ENCODE results near the gene FHIT. TPM values are rescaled to one million over a fixed set of nuclear protein-coding genes. Genes with fewer than 3 reads are reported as not detected.

The FHIT gene
- total and polyA plus RNA-seq, 2 of the 4 experiments (the other 2 are of a cell fraction) = 0.07 TPM; not detected in 1

DNA sequence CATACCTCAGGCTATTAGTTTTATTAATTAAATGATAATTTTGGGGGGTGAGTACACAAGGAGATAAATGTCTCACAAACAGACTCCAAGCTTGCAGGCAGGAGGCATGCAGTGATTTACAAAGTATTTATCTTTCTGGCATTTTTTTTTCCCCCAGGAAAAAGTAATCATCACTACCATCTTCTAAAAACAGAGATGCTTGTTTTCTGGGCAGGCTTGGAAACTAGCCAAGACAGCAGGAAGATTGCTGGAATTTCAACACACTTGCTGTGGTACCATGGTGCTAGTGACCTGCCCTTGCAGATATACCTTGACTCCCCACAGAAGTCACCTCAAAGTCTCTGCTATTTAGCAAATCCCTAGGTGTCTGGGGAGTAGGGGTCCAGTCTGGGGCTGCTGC, 1468.6 kb downstream of the FHIT start:
- Histone ChIP-seq H2BK15ac (ENCODE audit: low read depth, low read length) (no peak overlapping the region), H3K4me3 (ENCODE audit: insufficient read depth, low read depth, low read length) (no peak overlapping the region), H3K14ac (replicated peaks; ENCODE audit: low read depth, low read length) (no peak overlapping the region), H3K9me3 (ENCODE audit: control insufficient read depth, insufficient read depth, low read length) (no peaks in the 10 kb centered on the region), H3K36me3 (ENCODE audit: control insufficient read depth, insufficient read depth, low read length) (no peaks in the 10 kb centered on the region), H2BK5ac (ENCODE audit: low read depth, low read length, poor library complexity, severe bottlenecking) (no peak overlapping the region), H2AFZ (replicated peaks; ENCODE audit: low read length, poor library complexity) (no peak overlapping the region), H3K27ac (ENCODE audit: insufficient read depth, low read length) (no peak overlapping the region), H2BK120ac (ENCODE audit: low read depth, low read length) (no peak overlapping the region), H4K5ac (ENCODE audit: low read depth, low read length) (no peak overlapping the region), H4K8ac (ENCODE audit: low read depth in 2 of 2, low read length in 2 of 2) (no peak overlapping the region), H3K9me1 (ENCODE audit: insufficient read depth, low read length) (no peaks in the 10 kb centered on the region), H3K23ac (ENCODE audit: low read depth, low read length) (no peak overlapping the region), H4K20me1 (ENCODE audit: insufficient read depth, low read length) (no peaks in the 10 kb centered on the region), H3K4me2 (ENCODE audit: low read depth, low read length) (no peak overlapping the region), H2BK20ac (ENCODE audit: low read depth, low read length) (no peak overlapping the region), H3K18ac (ENCODE audit: low read depth, low read length) (no peak overlapping the region), H3K4ac (ENCODE audit: low read depth, low read length) (no peak overlapping the region), H3K79me1 (ENCODE audit: low read depth in 1 of 2, low read length in 2 of 2) (no peaks in the 10 kb centered on the region), H3K27me3 (ENCODE audit: control insufficient read depth, insufficient read depth, low read length) (no peaks in the 10 kb centered on the region), H3K4me1 (ENCODE audit: control insufficient read depth, insufficient read depth, low read length) (no peaks in the 10 kb centered on the region), H2AK9ac (replicated peaks; ENCODE audit: low read depth, low read length, poor library complexity) (no peak overlapping the region), H4K91ac (ENCODE audit: insufficient read depth, low read depth, low read length) (no peak overlapping the region), H2AK5ac (ENCODE audit: low read depth, low read length) (no peak overlapping the region), H3K56ac (ENCODE audit: extremely low read depth, insufficient read depth, low read length) (no peak overlapping the region), H3K9ac (ENCODE audit: low read depth, low read length) (no peak overlapping the region)
- intact Hi-C loops (cut with micrococcal nuclease) = no loop called here
- ATAC-seq (ENCODE audit: low read depth) (no peak), DNase-seq (no peak)
- no peak for TF ChIP-seq RAD21 (IDR thresholded peaks at IDR 0.05; ENCODE audit: low read length)
- TF ChIP-seq, protein P1, sequence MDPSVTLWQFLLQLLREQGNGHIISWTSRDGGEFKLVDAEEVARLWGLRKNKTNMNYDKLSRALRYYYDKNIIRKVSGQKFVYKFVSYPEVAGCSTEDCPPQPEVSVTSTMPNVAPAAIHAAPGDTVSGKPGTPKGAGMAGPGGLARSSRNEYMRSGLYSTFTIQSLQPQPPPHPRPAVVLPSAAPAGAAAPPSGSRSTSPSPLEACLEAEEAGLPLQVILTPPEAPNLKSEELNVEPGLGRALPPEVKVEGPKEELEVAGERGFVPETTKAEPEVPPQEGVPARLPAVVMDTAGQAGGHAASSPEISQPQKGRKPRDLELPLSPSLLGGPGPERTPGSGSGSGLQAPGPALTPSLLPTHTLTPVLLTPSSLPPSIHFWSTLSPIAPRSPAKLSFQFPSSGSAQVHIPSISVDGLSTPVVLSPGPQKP (IDR thresholded peaks at IDR 0.05; ENCODE audit: borderline replicate concordance, low read depth, low read length) = no peak
- dilution Hi-C loops (cut with HindIII; ENCODE audit: low sequenced_read_pairs, unreplicated experiment) = no loop called here
- BruUV-seq (replicated peaks) = no TSS peak
- ChIA-PET CTCF (no interaction called here), POLR2A (ENCODE audit: unreplicated experiment) (no interaction called here)
- in situ Hi-C loops (cut with MboI; ENCODE audit: low sequenced_read_pairs) = no loop called here
